ENCODE measurements around the gene CARD9.

- no peak for TF ChIP-seq CTCF (conservative IDR thresholded peaks at IDR 0.05)
- no peak for TF ChIP-seq ZFX (IDR thresholded peaks at IDR 0.05)
Observed at GRCh38 chr9:136335296-136336155, 37.9 kb downstream of the CARD9 start.
